HUES64 (cell line): ENCODE data around the gene GIPR.
A peak's percentile ranks its signal among the peaks of the same experiment; 100 is the strongest.

Source experiments
- H3K27ac ChIP-seq: 2 replicates; pipeline ENCODE4 v1.7.0; 2013; ENCODE audit warnings: low read depth, low read length, inconsistent platforms
- H3K27me3 ChIP-seq: 2 replicates; pipeline ENCODE4 v1.6.1; 2013; ENCODE audit warnings: mild to moderate bottlenecking, low read length; ENCODE audit not compliant: insufficient read depth
- H3K36me3 ChIP-seq: 2 replicates; pipeline ENCODE4 v1.6.1; 2013; ENCODE audit warnings: mild to moderate bottlenecking, low read length; ENCODE audit not compliant: insufficient read depth
- H3K4me1 ChIP-seq: 2 replicates; pipeline ENCODE4 v1.6.1; 2013; ENCODE audit warnings: mild to moderate bottlenecking, low read length, moderate library complexity; ENCODE audit not compliant: insufficient read depth
- H3K4me3 ChIP-seq: 2 replicates; pipeline ENCODE4 v1.5.1; 2013; ENCODE audit warnings: mild to moderate bottlenecking, low read length, moderate library complexity
- H3K9ac ChIP-seq: 2 replicates; pipeline ENCODE4 v1.6.1; 2013; ENCODE audit warnings: mild to moderate bottlenecking, low read depth, low read length
- H3K9me3 ChIP-seq: 2 replicates; pipeline ENCODE4 v1.6.1; 2013; ENCODE audit warnings: low read depth, low read length; ENCODE audit not compliant: insufficient read depth
- WGBS: fragments of 150-250, 120-280 bp; methylation state at CpG from one replicate; pipeline ENCODE4 v1.1.7; 2013; ENCODE audit warnings: missing lambda C conversion rate; 5-methylcytosine and 5-hydroxymethylcytosine counted together

Gene GIPR

GRCh38 chr19:45637890-45638667 is 29.9 kb upstream of the GIPR start:
- Histone ChIP-seq H3K27ac (peak overlapping the region; percentile 55; the same call in 1 of the 2 replicates), H3K4me1 (peaks cover 9% of the 10 kb centered on the region), H3K36me3 (no peaks in the 10 kb centered on the region), H3K9me3 (no peaks in the 10 kb centered on the region), H3K27me3 (no peaks in the 10 kb centered on the region), H3K9ac (peak overlapping the region; percentile 41; the same call in 1 of the 2 replicates), H3K4me3 (peak overlapping the region; percentile 68)
- WGBS, result 51% methylated on average over 19 of the region's 19 CpGs

GRCh38 chr19:45638930-45639729 is 28.9 kb upstream of the GIPR start, which contains the start of gene EML2:
Gene EML2 (minus strand): TSS chr19:45639397. CDS start chr19:45639376, 21 bp downstream.
- Histone ChIP-seq H3K27me3 (no peaks in the 10 kb centered on the region), H3K36me3 (no peaks in the 10 kb centered on the region), H3K9me3 (no peaks in the 10 kb centered on the region), H3K27ac (peak within 1 kb of the TSS; percentile 67; the same call in 1 of the 2 replicates), H3K9ac (peak within 1 kb of the TSS; percentile 41), H3K4me3 (peak within 1 kb of the TSS; percentile 68), H3K4me1 (peaks cover 11% of the 10 kb centered on the region)
- 9% methylated on average over 50 of the region's 52 CpGs for WGBS

GRCh38 chr19:45640849-45641273 is 27.2 kb upstream of the GIPR start:
- no peaks in the 10 kb centered on the region for H3K27me3 ChIP-seq
- H3K9ac ChIP-seq, result no peak overlapping the region
- H3K27ac ChIP-seq, result no peak overlapping the region
- H3K4me1 ChIP-seq, result peaks cover 13% of the 10 kb centered on the region
- H3K4me3 ChIP-seq, result peak overlapping the region; percentile 50
- no peaks in the 10 kb centered on the region for H3K36me3 ChIP-seq
- H3K9me3 ChIP-seq, result no peaks in the 10 kb centered on the region
- 44% methylated on average over 17 of the region's 17 CpGs for WGBS

GRCh38 chr19:45641274-45642105 is 26.5 kb upstream of the GIPR start:
- Histone ChIP-seq H3K27ac (no peak overlapping the region; the same call in 1 of the 2 replicates), H3K9me3 (no peaks in the 10 kb centered on the region), H3K9ac (peak overlapping the region; percentile 37; the same call in 1 of the 2 replicates), H3K4me1 (peaks cover 13% of the 10 kb centered on the region), H3K4me3 (peak overlapping the region; percentile 50), H3K27me3 (no peaks in the 10 kb centered on the region), H3K36me3 (no peaks in the 10 kb centered on the region)
- 1% methylated on average over 39 of the region's 40 CpGs for WGBS

GRCh38 chr19:45643024-45643926 is 24.7 kb upstream of the GIPR start:
- H3K36me3 ChIP-seq, result no peaks in the 10 kb centered on the region
- H3K4me1 ChIP-seq, result peaks cover 8% of the 10 kb centered on the region
- WGBS, result 1% methylated on average over 37 of the region's 39 CpGs
- no peaks in the 10 kb centered on the region for H3K27me3 ChIP-seq
- no peak overlapping the region for H3K9ac ChIP-seq
- no peaks in the 10 kb centered on the region for H3K9me3 ChIP-seq
- no peak overlapping the region for H3K27ac ChIP-seq
- peak overlapping the region; percentile 74 for H3K4me3 ChIP-seq

- Histone ChIP-seq H3K9ac (no peak overlapping the region), H3K9me3 (no peaks in the 10 kb centered on the region), H3K27ac (no peak overlapping the region), H3K4me1 (peaks cover 7% of the 10 kb centered on the region), H3K27me3 (no peaks in the 10 kb centered on the region), H3K4me3 (peak overlapping the region; percentile 74), H3K36me3 (no peaks in the 10 kb centered on the region)
- 49% methylated on average over 13 of the region's 14 CpGs for WGBS
These were observed 23.9 kb upstream of the GIPR start for GRCh38 chr19:45643927-45644771.

- H3K9me3 ChIP-seq, result no peaks in the 10 kb centered on the region
- no peak overlapping the region for H3K9ac ChIP-seq
- no peak overlapping the region for H3K27ac ChIP-seq
- no peaks in the 10 kb centered on the region for H3K27me3 ChIP-seq
- 64% methylated on average over 35 of the region's 35 CpGs for WGBS
- H3K36me3 ChIP-seq, result no peaks in the 10 kb centered on the region
- peak overlapping the region; percentile 50; the same call in 1 of the 2 replicates for H3K4me3 ChIP-seq
- peaks cover 7% of the 10 kb centered on the region for H3K4me1 ChIP-seq
These were observed 22.9 kb upstream of the GIPR start for GRCh38 chr19:45645068-45645630.

GRCh38 chr19:45645631-45646344 is 22.2 kb upstream of the GIPR start:
- Histone ChIP-seq H3K27me3 (no peaks in the 10 kb centered on the region), H3K4me1 (peaks cover 7% of the 10 kb centered on the region), H3K36me3 (no peaks in the 10 kb centered on the region), H3K27ac (no peak overlapping the region), H3K4me3 (peak overlapping the region; percentile 50), H3K9me3 (no peaks in the 10 kb centered on the region), H3K9ac (no peak overlapping the region)
- 27% methylated on average over 24 of the region's 27 CpGs for WGBS

- no peak overlapping the region for H3K9ac ChIP-seq
- peaks cover 7% of the 10 kb centered on the region for H3K4me1 ChIP-seq
- peak overlapping the region; percentile 50 for H3K4me3 ChIP-seq
- no peaks in the 10 kb centered on the region for H3K36me3 ChIP-seq
- H3K27ac ChIP-seq, result no peak overlapping the region
- WGBS, result 62% methylated on average over 8 of the region's 9 CpGs
- no peaks in the 10 kb centered on the region for H3K27me3 ChIP-seq
- no peaks in the 10 kb centered on the region for H3K9me3 ChIP-seq
These were observed 21.7 kb upstream of the GIPR start for GRCh38 chr19:45646345-45646698.
